COLO829 (cell line): ENCODE results near the gene CD7.

Experiments used
- DNase-seq: peaks from one replicate; pipeline ENCODE4 v3.0.0; 2012; ENCODE audit warnings: low spot score

CD7 gene

GRCh38 chr17:82298538-82299421 lies 18.6 kb downstream of the CD7 start:
- DNase-seq = no peak

GRCh38 chr17:82297714-82298537 lies 19.5 kb downstream of the CD7 start:
- peak; percentile 78 for DNase-seq

- DNase-seq = peak; percentile 47
Measured at GRCh38 chr17:82297280-82297713, 20.1 kb downstream of the CD7 start.

GRCh38 chr17:82296511-82297279 lies 20.7 kb downstream of the CD7 start:
- DNase-seq = no peak

- DNase-seq = no peak
Measured at GRCh38 chr17:82295472-82295814, 22.0 kb downstream of the CD7 start.

GRCh38 chr17:82294064-82294773 lies 23.2 kb downstream of the CD7 start:
- no peak for DNase-seq

GRCh38 chr17:82292251-82293154 lies 24.9 kb downstream of the CD7 start:
- DNase-seq = peak; percentile 99

GRCh38 chr17:82291582-82292250 lies 25.7 kb downstream of the CD7 start:
- no peak for DNase-seq

- DNase-seq = peak; percentile 55
Measured at GRCh38 chr17:82287868-82288801, 29.3 kb downstream of the CD7 start.

- DNase-seq = no peak
Measured at GRCh38 chr17:82287013-82287867, 30.2 kb downstream of the CD7 start.

GRCh38 chr17:82285141-82285540 lies 32.3 kb downstream of the CD7 start:
- no peak for DNase-seq

- no peak for DNase-seq
Measured at GRCh38 chr17:82283208-82283749, 34.1 kb downstream of the CD7 start.

- DNase-seq = no peak
Measured at GRCh38 chr17:82282239-82283207, 34.9 kb downstream of the CD7 start.

- DNase-seq = no peak
Measured at GRCh38 chr17:82281502-82282238, 35.7 kb downstream of the CD7 start.

- DNase-seq = no peak
Measured at GRCh38 chr17:82281076-82281475, 36.3 kb downstream of the CD7 start.

- no peak for DNase-seq
Measured at GRCh38 chr17:82280537-82280936, 36.9 kb downstream of the CD7 start.
